ENCODE data around the gene FEN1. TPM values are rescaled to one million over a fixed set of nuclear protein-coding genes. Genes with fewer than 3 reads are reported as not detected.

FEN1 gene
- total RNA-seq, 1 donor from 2014 or later = 19.8 TPM

DNA sequence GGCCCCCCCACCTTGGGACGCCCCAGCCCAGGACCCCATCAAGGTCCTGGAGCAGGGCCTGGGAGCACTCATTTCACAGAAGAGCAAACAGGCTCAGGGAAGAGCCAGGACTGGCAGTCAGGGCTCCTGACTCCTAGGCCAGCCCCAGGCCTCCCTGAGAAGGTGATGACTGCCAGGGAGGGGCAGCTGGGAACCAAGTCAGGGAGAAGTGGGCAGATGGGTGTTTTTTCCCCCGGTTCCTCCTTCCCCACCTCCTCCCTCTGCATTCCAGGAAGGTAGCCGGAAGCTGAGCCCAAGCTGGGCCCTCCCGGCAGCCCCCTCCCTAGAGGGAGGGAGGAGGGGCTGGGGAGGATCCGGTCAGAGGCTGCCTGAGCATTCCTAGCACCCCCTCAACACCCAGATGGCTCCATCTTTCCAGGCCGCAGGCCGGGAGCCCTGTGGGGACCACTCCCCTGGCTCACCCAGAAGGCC, 20.7 kb upstream of the FEN1 start:
- no peaks in the 10 kb centered on the region for H3K27me3 Mint-ChIP-seq (ENCODE audit: unreplicated experiment)
- no peak overlapping the region for H3K27ac Mint-ChIP-seq (ENCODE audit: unreplicated experiment)
- DNase-seq (ENCODE audit: extremely low spot score, unreplicated experiment) = no peak

DNA sequence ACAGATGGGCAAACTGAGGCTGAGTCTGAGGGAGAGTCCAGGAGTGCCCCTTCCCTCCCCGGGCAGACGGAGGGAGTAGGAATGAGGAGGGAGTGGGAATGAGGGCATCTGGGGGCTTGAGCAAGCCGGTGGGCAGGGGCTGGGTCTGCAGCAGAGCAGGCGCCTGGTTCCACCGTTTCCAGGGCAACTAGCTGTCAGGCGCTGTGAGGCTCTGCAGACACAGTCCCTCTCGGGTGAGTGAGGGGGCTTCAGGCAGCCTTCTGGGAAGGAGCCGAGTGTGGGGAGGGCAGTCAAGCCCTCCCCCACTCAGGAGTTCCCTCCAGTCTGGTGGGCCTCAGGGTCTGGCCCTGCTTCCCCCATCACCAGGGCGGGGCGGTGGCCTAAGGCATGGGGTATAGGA, 19.4 kb upstream of the FEN1 start:
- H3K27me3 Mint-ChIP-seq (ENCODE audit: unreplicated experiment) = no peaks in the 10 kb centered on the region
- no peak overlapping the region for H3K4me3 Mint-ChIP-seq (ENCODE audit: unreplicated experiment)
- no peaks in the 10 kb centered on the region for H3K9me3 Mint-ChIP-seq (ENCODE audit: unreplicated experiment)
- H3K27ac Mint-ChIP-seq (ENCODE audit: unreplicated experiment) = no peak overlapping the region
- peaks cover 5% of the 10 kb centered on the region for H3K4me1 Mint-ChIP-seq (ENCODE audit: unreplicated experiment)
- TF ChIP-seq, protein P1, sequence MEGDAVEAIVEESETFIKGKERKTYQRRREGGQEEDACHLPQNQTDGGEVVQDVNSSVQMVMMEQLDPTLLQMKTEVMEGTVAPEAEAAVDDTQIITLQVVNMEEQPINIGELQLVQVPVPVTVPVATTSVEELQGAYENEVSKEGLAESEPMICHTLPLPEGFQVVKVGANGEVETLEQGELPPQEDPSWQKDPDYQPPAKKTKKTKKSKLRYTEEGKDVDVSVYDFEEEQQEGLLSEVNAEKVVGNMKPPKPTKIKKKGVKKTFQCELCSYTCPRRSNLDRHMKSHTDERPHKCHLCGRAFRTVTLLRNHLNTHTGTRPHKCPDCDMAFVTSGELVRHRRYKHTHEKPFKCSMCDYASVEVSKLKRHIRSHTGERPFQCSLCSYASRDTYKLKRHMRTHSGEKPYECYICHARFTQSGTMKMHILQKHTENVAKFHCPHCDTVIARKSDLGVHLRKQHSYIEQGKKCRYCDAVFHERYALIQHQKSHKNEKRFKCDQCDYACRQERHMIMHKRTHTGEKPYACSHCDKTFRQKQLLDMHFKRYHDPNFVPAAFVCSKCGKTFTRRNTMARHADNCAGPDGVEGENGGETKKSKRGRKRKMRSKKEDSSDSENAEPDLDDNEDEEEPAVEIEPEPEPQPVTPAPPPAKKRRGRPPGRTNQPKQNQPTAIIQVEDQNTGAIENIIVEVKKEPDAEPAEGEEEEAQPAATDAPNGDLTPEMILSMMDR (IDR thresholded peaks at IDR 0.05) = no peak
- no peak for DNase-seq (ENCODE audit: extremely low spot score, unreplicated experiment)
- no peaks in the 10 kb centered on the region for H3K36me3 Mint-ChIP-seq (ENCODE audit: unreplicated experiment)

More for the DNA sequence above, 20.7 kb upstream of the FEN1 start:
- TF ChIP-seq, protein P1 (IDR thresholded peaks at IDR 0.05) = no peak
- Mint-ChIP-seq H3K4me3 (ENCODE audit: unreplicated experiment) (no peak overlapping the region), H3K4me1 (ENCODE audit: unreplicated experiment) (peaks cover 5% of the 10 kb centered on the region), H3K36me3 (ENCODE audit: unreplicated experiment) (no peaks in the 10 kb centered on the region), H3K9me3 (ENCODE audit: unreplicated experiment) (no peaks in the 10 kb centered on the region)

DNA sequence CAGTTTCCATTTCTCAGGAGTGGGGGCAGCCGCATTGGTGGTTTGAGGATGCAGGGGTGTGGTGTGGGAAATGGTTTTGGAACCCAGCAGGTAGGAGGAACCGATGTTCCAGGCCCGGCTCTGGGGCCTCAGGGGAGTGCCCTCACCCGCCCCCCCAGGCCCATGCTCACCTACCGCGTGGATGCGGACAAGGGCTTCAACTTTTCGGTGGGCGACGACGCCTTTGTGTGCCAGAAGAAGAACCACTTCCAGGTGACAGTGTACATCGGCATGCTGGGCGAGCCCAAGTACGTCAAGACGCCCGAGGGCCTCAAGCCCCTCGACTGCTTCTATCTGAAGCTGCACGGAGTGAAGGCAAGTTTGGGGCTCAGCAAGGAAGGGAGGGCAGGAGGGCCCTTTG, 18.9 kb upstream of the FEN1 start:
- H3K36me3 Mint-ChIP-seq (ENCODE audit: unreplicated experiment) = no peaks in the 10 kb centered on the region
- H3K27me3 Mint-ChIP-seq (ENCODE audit: unreplicated experiment) = no peaks in the 10 kb centered on the region
- H3K27ac Mint-ChIP-seq (ENCODE audit: unreplicated experiment) = no peak overlapping the region
- no peak overlapping the region for H3K4me3 Mint-ChIP-seq (ENCODE audit: unreplicated experiment)
- peaks cover 5% of the 10 kb centered on the region for H3K4me1 Mint-ChIP-seq (ENCODE audit: unreplicated experiment)
- no peaks in the 10 kb centered on the region for H3K9me3 Mint-ChIP-seq (ENCODE audit: unreplicated experiment)
- TF ChIP-seq, protein P1 (IDR thresholded peaks at IDR 0.05) = no peak
- DNase-seq (ENCODE audit: extremely low spot score, unreplicated experiment) = no peak

- H3K27ac Mint-ChIP-seq (ENCODE audit: unreplicated experiment) = no peak overlapping the region
- no peak for DNase-seq (ENCODE audit: extremely low spot score, unreplicated experiment)
These were observed 18.3 kb upstream of the FEN1 start for GRCh38 chr11:61774411-61774810.

GRCh38 chr11:61775106-61775505, 17.6 kb upstream of the FEN1 start:
- H3K4me3 Mint-ChIP-seq (ENCODE audit: unreplicated experiment) = no peak overlapping the region

More at GRCh38 chr11:61774411-61774810, 18.3 kb upstream of the FEN1 start:
- Mint-ChIP-seq H3K4me1 (ENCODE audit: unreplicated experiment) (peaks cover 5% of the 10 kb centered on the region), H3K27me3 (ENCODE audit: unreplicated experiment) (no peaks in the 10 kb centered on the region), H3K4me3 (ENCODE audit: unreplicated experiment) (no peak overlapping the region), H3K9me3 (ENCODE audit: unreplicated experiment) (no peaks in the 10 kb centered on the region), H3K36me3 (ENCODE audit: unreplicated experiment) (no peaks in the 10 kb centered on the region)
- TF ChIP-seq, protein P1 (IDR thresholded peaks at IDR 0.05) = no peak

More at GRCh38 chr11:61775106-61775505, 17.6 kb upstream of the FEN1 start:
- peaks cover 2% of the 10 kb centered on the region for H3K4me1 Mint-ChIP-seq (ENCODE audit: unreplicated experiment)
- no peaks in the 10 kb centered on the region for H3K9me3 Mint-ChIP-seq (ENCODE audit: unreplicated experiment)
- DNase-seq (ENCODE audit: extremely low spot score, unreplicated experiment) = no peak
- no peak overlapping the region for H3K27ac Mint-ChIP-seq (ENCODE audit: unreplicated experiment)
- no peaks in the 10 kb centered on the region for H3K36me3 Mint-ChIP-seq (ENCODE audit: unreplicated experiment)
- TF ChIP-seq, protein P1 (IDR thresholded peaks at IDR 0.05) = no peak
- H3K27me3 Mint-ChIP-seq (ENCODE audit: unreplicated experiment) = no peaks in the 10 kb centered on the region
